Measurements from ENCODE around the gene EGLN1.

GRCh38 chr1:231420959-231421545, 1.0 kb downstream of the EGLN1 start:
- TF ChIP-seq, protein P1, sequence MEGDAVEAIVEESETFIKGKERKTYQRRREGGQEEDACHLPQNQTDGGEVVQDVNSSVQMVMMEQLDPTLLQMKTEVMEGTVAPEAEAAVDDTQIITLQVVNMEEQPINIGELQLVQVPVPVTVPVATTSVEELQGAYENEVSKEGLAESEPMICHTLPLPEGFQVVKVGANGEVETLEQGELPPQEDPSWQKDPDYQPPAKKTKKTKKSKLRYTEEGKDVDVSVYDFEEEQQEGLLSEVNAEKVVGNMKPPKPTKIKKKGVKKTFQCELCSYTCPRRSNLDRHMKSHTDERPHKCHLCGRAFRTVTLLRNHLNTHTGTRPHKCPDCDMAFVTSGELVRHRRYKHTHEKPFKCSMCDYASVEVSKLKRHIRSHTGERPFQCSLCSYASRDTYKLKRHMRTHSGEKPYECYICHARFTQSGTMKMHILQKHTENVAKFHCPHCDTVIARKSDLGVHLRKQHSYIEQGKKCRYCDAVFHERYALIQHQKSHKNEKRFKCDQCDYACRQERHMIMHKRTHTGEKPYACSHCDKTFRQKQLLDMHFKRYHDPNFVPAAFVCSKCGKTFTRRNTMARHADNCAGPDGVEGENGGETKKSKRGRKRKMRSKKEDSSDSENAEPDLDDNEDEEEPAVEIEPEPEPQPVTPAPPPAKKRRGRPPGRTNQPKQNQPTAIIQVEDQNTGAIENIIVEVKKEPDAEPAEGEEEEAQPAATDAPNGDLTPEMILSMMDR (IDR thresholded peaks at IDR 0.05): no peak
- no peak for TF ChIP-seq POLR2A (IDR thresholded peaks at IDR 0.05)
